CD4-positive, alpha-beta T cell treated with Interleukin-6 at 100 ng/mL for 8 hours (primary cell): ENCODE data around the gene SMPD1.

Experiments used
- DNase-seq: peaks from one replicate; pipeline ENCODE4 v3.0.0-alpha.2; 2020; ENCODE audit warnings: mixed read lengths, low spot score

SMPD1 gene

DNA sequence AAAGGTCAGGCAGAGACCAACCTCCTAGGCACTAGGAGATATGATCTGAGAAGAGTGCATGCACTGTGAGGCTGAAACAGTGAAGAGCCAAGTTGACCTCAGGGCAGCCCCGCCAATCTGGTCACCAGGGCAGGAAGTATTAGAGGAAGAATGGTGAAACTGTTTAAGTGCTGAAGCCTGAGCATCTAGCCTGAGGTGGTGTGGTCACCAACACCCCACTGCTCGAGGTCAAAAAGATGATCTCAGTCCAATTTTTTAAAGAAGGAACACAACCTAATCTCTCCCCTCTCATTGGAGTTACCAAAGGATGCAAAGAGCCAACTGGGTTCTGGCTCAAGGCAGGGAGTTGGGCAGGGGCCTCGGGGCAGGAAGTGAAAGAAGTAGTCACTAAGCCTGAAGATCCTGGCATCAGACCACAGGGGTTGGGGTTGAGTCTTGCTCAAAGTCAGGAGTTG, 24.6 kb downstream of the SMPD1 start:
- DNase-seq, result no peak

DNA sequence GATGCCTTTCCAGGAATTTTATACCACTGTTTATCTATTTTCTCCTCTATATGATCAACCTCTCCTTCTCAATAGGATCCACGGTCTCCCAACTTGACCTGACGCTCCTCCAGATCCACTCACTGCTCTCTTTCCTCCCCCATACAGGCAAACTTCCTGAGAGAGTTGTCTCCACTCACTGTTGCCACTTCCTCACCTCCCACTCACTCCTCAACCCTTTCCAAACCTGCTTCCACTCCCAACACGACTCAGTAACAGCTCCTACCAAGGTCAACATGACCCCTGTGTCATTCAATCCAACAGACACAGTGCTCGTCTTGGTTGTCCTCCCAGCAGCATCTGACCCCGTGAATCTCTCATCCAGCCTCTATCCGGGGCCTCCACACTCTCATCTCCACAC, 25.5 kb downstream of the SMPD1 start:
- DNase-seq, result no peak

DNA sequence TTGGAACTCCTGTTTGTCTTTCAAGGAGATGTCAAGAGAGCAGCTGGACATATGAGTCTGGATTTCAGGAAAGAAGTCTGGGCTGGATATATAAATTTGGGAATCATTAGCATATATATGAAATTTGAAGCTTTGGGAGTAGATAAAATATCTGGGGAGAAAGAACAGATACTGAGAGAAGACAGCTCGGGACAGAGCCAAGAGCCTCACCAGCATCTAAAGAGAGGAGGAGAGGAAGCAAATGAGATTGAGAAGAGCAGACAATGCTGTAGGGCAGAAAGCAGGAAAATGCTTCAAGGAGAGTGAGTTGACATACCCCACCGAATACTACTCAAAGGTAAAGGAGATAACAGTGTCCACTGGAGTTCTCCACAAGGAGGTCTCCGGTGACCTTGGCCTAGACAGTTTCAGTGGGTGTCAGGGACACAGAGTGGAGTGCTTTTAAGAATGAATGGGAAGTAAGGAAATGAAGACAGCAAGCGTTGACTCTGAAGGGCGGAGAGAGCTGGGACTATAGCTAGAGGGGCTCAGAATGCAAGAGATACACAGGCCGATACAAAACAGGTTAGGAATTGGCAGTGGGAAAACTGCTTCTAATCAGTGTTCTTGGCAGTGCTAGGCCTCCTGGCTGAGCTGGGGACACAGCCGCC, 27.8 kb downstream of the SMPD1 start:
- DNase-seq, result no peak

DNA sequence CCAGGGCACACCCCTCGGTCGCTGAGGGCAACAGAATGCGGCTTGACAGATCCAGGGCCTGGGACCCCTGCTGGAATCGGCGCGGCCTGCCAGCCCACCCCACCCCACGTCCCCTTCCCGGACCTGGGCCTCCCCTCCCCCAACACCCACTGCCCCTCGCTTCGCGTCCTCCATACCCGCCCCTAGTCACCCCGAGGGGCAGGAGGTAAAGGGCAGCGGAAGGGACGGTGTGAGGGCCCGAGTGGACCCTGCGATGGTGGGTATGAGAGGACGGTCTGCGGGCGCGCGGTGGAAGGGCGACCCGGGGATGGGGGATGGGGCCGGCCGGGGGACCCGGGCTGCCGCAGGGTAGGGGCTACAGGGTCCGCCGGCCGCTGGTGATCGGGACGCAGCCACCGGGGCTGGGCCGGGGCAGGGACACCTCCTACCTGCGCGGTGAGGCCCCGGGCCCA, 28.3 kb downstream of the SMPD1 start:
- no peak for DNase-seq

DNA sequence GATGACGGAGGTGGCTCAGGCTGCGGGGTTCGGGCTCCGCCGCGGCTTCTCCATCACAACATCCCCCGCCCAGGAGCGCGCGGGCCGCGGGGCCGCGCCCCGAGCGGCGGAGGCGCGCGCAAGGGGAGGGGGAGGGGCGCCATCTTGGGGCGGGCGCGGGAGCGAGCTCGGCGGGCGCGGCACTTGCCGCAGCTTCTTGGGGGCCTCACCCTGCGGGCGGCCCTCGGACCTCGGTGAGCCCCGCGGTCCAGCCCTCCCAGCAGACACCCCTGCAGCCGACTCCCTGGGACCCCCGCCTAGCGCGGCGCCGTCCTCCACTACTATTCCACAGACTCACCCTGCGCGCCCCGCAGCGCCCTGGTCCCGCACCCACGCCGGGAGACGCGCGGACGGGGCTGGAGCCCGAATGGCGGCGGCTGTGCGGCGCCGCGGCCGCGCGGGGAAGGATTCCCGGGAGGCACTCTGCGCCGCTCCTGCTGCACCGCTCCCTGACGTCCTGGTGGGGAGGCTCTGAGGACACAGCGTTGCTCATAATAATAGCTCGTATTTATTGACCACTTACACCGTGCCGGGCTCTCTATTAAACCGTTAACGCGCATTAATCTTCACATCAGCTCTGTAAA, 28.8 kb downstream of the SMPD1 start, which contains the start of gene APBB1:
Gene APBB1 (minus strand): TSS at position 86 of the 623 bp plus-strand sequence. CDS start 7,747 bp downstream, outside the sequence.
- DNase-seq, result peak; percentile 64

DNA sequence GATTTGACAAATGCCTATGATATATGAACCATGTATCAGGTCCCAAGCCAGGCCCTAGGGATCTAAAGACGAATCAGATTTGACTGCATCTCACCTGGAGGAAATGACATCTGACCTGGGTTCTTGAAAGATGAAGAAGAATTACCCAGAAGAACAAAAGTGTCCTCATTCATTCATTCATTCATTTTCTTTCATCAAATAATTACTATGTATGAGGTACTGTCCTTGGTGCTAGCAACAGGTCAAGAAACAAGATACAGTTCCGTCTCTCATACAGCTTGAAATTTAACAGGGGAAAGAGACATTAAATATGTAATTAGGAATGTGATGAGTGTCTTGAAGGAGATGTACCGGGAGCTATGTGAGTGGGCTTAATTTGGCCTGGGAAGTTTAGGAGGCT, 30.4 kb downstream of the SMPD1 start:
- DNase-seq, result no peak

DNA sequence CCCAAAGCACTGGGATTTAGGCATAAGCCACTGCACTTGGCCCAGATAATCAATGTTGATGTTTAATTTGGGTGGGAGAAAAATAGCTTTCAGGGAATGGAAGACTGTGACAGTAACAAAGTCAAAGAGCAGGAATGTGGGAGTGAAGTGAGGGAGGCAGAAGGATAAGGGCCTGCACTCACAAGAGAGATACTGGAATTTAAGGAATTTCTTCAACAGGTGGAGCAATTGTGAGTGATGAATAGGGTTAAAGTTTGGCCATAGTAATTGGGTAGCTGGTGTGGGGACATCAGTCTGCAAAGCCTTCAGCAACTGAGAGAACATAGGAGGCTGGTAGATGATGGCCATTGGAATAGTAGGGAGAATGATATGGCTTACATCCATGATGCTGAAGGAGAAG, 37.2 kb downstream of the SMPD1 start:
- no peak for DNase-seq

DNA sequence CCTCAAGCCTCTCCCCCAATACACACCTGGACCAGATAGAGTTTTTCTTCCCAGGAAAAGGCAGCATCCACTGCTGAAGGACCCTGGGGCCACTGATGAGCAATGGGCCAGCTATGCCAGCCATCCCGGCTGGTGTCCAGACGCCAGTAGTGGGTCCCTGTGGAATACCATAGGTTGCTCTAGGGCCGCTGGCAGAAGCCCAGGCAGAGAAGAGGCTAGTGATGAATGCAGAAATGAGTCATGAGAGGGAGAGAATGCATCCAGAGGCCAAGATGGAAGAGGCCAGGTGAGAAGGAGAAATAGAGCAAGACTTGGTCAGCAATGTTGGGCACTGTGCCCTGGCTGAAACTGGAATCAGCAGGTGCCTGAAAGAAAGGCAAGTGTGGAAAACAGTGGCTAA, 41.6 kb downstream of the SMPD1 start:
- DNase-seq, result no peak

DNA sequence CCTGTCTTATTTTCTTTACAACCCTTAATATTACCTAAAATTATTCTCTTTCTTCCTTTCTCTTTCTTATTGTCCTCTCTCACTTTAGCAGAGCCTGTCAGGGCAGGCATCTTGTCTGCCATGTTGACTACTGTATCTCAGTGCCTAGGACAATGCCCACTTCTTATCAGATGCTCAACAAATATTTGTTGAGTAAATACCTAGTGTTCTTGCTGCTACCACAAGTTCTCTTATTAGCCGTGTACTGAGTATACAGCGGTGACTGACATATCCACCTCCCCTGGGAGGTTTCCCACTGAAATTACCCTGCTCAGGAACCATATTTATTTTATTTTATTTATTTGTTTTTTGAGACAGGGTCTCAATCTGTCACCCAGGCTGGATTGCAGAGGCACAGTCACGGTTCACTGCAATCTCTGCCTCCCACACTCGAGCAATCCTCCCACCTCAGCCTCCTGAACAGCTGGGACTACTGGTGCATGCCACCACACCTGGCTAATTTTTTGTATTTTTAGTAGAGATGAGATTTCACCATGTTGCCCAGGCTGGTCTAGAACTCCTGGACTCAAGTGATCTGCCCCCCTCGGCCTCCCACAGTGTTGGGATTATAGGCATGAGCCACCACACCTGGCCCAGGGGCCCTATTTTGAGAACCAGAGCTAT, 43.9 kb downstream of the SMPD1 start:
- DNase-seq, result no peak

DNA sequence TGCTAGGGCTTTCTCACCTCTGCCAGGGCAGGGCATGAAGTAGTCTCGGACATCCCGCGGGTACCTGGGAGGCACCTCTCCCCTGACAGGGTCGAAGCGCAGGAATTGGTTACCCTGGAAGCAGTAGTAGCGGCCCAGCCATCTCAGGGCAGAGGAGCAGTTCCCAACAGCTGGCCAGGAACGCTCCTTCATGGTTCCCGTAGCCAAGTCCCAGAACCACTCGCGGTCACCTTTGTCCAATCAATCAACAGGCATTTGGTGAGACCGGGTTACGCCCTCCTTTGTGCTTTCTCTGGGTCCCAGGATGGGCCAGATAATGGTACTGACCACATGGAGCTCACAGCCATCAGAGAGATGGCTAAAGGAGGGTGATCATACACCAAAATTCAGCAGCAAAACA, 47.1 kb downstream of the SMPD1 start:
- no peak for DNase-seq

DNA sequence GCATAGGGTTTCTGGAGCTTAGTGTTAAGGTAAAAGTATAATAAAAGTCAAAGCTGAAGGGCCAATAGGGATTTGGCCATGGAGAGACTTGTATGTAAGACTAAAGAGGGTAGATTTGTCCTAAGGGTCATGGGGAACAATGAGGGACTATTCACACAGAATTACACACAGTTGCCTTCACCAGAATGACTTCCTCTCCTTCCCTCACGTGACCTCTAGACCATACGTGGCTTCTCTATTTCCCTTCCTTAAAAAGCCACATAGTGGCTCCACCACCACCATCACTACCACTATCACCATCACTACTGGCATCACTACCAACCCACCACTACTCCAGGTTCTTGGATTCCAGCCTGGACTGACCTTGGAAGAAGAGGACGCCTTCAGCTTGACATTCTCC, 47.7 kb downstream of the SMPD1 start:
- peak; percentile 16 for DNase-seq

DNA sequence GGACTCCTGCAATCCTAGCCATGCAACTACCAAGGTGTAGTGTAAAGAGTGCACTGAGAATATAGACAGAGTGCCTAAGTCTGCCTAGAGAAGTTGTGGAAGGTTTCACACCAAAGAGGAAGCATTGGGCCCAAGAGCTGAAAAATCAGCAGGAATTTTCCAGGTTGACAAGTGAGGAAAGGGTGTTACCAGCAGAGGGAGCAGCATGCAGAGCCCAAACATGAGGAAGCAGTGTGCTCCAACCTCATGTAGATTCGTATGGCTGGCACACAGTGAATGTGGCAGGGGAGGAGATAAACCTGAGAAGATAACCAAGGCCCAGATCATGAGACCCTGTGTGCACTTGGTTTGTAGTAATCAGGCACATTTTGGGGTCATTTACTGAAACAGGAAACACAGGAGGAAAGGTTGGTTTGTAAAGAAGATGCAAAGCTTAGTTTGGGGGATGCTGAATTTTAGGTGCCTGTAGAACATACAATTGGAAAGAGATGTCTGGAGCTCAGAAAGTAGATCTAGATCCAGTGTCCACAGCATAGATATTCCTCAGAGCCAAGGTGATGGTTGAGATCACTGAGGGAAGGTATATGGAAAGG, 48.8 kb downstream of the SMPD1 start:
- peak; percentile 43 for DNase-seq

DNA sequence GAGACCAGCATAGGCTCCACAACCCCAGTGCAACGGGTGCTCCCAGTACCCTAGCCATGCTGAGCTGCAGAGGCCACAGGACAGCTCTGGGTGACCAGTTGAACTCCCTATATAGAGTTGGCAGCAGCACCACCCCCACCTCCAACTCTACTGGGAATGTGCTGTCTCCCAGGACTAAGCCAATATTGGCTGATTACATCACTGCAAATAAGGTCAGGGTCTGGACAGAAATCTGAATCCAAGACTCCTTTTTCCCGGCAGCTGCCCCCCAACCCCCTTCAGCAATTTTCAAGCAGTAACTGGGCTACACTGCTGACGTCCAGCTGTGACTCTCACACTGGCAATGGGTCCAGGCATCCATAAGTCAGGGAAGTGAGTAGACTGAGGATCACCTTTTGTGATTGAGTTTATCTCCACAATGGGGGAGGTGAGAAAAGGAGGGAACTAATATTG, 50.7 kb downstream of the SMPD1 start, which contains the start of gene HPX:
Gene HPX (minus strand): TSS at position 82 of the 453 bp plus-strand sequence. CDS start 24 bp downstream, at position 58.
- no peak for DNase-seq

DNA sequence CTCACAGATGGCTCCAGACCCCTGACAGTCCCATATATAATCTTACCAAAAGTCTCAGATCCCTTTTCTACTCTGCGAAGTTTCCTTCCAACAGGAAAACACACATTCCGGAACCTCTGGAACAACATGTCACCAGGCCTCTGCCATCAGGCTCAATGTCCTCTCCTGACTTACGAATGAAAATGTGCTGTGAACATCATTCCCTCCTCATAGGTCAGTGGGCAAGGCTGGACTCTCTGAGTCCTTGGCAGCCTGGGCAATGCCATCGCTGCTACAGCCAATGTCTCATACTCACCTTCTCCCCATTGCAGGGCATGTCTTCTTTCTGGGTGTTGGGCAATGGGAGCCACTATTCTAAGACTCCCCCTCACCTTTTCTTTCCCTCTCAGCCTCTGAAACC, 52.2 kb downstream of the SMPD1 start:
- DNase-seq, result no peak

DNA sequence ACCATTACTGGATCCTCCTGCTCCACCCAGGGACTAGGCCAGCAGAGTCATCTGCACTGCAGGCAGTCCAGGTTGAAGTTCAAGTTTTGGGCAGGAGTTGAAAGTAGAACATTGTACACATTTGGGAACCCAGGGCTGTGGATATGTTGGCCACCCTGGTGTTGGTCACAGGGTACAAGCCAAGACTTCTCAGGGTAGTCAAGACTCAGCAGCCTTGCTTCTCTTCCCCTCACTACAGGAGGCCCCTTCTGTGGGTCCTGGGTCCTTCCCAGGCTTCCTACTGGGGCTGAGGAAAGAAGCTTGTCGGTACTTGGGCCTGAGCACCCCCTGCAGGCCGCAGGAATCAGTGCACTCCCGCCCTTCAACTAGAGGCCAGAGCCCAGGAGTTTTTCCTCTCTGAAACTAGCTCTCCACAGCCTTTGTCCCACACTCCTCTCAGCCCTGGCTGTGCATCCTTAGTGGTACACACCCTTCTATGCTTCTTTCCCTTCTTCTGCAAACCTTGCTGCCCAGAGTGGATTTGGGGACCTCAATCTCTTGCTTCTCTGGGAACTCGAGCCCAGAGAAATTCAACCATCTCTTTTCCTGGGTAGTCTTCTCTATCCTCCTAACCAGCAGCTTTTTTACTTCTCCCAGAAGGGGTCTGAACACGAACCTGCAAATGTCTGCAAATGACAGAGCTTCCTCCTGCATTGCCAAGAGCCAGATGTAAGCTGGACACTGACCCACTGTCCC, 53.2 kb downstream of the SMPD1 start:
- DNase-seq, result peak; percentile 59
